Activated T-helper 1 cell treated with Interleukin-2 at 50 U/mL for 16 hours (primary cell): ENCODE data around the gene SPINDOC.
"Not testable (repeated sequence)": the region's sequence is repeated elsewhere in the genome, so short reads cannot be mapped to it uniquely, and the experiment has no call there.

Source experiments
- DNase-seq: peaks from one replicate; pipeline ENCODE4 v3.0.0-alpha.2; 2020; ENCODE audit warnings: low read depth

SPINDOC gene

DNA sequence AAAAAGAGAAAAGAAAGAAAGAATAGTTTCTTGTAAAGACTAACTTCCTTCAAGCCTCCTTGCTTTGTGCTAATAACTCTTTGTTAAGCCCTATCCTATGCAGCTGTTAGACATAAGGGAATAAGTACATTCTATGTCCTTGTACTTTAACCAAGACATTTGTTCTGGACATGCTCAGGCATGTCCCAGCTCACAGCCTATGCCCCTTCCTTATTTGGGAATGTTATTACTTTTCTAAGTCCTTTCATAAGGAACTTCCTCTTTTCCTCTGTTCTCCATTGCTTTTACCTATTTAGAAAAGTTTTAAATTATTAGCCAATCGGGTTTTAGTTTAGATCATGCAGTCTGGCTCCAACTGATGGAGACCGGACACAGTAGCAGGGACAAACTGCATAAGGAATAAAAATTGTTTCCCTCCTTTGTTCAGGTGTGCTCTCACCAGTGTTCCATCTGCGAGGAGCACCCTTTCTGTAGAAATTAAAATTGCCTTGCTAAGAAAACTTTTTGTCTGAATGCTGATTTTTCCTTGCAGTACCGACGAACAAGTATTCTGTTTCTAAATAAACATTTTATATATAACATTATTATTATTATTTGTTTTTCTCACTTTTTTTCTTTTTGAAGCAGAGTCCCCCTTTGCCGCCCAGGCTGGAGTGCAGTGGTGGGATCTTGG, 21.6 kb upstream of the SPINDOC start:
- no peak for DNase-seq

DNA sequence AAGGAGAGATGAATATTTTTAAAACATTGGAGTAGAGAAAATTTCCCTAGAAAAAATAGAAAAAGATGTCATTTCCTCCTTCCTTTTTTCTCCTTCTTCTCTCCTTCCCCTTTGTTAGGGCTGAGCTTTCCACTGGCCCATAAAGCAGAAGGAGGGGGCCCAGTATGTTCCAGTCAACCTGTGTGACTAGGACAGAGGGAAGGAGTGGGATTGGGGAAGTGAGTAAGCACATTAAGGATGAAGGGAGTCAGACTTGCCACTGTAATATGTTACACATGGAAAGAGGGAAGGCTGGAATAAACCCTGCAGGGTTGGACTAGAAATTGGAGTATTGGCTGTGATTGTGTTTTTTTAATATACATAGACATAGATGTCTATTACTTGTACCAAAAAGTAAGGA, 20.1 kb upstream of the SPINDOC start:
- no peak for DNase-seq

DNA sequence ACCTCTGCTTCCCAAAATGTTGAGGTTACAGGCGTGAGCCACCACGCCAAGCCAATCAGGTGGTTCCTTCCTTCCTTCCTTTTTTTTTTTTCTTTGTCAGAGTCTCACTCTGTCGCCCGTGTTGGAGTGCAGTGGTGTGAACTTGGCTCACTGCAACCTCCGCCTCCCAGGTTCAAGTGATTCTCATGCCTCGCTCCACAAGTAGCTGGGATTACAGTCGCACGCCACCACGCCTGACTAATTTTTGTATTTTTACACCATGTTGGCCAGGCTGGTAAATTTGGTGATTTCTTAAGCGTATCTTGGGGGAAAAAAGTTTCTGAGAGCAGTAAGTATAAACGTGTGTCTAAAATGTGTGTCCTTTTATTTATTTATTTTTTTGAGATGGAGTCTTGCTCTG, 18.2 kb upstream of the SPINDOC start:
- DNase-seq, result no peak

DNA sequence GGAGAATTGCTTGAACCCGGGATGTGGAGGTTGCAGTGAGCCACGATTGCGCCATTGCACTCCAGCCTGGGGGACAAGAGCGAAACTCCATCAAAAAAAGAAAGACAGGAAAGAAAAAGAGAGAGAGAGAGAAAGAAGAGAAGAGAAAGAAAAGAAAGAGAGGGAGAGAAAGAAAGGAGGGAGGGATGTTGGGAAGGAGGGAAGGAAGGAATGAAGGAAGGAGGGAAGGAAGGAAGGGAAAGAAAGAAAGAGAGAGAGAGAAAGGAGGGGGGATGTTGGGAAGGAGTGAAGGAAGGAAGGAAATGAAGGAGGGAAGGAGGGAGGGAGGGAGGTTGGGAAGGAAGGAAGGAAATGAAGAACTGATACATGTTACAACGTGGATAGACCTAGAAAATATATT, 12.3 kb upstream of the SPINDOC start:
- DNase-seq, result no peak

DNA sequence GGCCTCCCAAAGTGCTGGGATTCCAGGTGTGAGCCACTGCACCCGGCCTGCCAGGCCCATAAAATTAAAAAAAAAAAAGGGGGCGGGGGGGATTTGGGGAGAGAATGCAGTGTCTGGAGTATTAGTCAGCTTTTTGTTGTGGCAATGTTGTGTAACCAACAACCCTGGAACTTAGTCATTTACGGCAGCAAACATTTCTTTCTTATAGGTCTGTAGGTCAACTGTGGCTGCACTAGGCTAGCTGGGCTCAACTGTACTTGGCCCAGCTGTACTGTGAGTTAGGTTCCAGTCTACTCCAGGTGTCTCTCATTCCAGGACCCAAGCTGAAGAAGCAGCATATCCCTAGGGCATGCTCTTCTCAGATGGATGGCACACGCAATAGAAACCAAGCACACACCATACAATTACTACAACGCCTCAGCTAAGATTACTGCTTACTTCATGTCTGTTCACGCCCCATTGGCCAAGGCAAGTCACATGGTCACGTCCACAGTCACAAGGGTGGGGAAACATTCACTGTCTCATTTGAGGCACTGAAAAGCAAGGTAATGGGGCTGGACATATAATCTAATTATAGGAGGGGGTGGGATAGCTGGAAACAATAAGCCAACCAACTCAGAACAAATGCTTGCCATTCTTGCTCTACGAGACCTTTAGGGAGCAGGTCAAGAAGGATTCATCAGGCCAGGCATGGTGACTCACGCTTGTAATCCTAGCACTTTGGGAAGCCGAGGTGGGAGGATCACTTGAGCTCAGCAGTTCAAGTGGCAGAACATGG, 10.4 kb upstream of the SPINDOC start:
- no peak for DNase-seq

DNA sequence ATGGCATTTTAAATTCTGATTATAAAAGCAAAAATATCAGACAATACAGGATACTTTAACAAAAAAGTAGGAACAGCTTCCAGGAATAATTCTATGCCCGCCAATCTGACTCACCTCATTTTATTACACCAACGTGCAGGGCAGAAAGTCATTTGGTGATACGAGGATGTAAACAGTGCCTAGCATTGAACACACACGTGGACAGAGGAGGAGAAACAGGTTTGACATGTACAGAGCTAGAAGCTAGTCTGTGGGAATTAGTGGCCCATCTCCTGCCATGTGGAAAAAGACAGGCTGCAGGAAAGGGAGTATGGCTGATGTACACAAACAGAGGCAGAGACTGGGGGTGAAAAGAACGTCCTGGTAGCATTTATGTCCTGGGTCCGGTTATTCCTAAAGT, 9.0 kb upstream of the SPINDOC start:
- DNase-seq, result no peak

DNA sequence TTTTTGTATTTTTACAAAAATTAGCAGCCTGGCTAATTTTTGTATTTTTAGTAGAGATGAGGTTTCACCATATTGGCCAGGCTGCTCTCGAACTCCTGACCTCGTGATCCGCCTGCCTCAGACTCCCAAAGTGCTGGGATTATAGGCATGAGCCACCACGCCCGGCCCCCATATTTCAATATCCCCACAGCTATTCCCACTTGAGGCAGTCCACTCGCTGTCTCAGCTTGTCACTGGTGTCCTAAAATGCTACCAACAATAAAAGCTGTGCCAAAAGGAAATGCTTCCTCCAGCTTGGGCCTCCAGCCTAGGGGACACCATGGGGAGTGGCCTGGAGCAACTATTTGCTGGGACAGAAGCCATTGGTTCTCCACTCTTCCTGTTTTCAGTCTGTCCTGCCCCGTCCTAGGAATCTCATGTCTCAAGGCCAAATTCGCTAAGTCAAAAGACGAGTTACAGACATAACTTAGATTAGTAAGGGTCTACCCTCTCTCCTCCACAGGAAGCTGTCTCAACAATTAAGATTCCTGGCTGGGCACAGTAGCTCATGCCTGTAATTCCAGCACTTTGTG, 7.3 kb upstream of the SPINDOC start:
- no peak for DNase-seq

DNA sequence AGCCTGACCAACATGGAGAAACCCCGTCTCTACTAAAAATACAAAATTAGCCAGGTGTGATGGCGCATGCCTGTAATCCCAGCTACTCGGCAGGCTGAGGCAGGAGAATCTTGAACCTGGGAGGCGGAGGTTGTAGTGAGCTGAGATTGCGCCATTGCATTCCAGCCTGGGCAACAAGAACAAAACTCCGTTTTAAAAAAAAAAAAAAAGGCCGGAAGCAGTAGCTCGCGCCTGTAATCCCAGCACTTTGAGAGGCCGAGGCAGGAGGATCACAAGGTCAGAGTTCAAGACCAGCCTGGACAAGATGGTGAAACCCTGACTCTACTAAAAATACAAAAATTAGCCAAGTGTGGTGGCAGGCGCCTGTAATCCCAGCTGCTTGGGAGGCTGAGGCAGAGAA, 2.9 kb upstream of the SPINDOC start:
- not testable (repeated sequence) for DNase-seq

DNA sequence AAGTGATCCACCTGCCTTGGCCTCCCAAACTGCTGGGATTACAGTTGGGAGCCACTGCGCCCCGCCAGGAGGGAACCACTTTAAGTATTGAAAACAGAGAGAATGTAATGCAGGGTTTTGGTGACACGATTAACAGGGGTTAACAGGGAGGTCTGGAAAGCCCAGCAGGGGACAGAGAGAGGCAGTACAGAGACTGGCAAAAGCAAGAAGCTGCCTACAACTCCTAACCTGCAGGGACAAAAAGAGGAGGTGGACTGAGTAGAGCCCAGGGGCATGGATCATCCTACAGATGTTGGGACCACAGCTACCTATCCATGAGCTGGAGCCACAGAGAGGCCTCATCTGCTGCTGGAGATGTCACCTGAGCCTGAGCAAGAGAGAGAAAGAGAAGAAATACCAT, 1.7 kb upstream of the SPINDOC start:
- DNase-seq, result no peak

DNA sequence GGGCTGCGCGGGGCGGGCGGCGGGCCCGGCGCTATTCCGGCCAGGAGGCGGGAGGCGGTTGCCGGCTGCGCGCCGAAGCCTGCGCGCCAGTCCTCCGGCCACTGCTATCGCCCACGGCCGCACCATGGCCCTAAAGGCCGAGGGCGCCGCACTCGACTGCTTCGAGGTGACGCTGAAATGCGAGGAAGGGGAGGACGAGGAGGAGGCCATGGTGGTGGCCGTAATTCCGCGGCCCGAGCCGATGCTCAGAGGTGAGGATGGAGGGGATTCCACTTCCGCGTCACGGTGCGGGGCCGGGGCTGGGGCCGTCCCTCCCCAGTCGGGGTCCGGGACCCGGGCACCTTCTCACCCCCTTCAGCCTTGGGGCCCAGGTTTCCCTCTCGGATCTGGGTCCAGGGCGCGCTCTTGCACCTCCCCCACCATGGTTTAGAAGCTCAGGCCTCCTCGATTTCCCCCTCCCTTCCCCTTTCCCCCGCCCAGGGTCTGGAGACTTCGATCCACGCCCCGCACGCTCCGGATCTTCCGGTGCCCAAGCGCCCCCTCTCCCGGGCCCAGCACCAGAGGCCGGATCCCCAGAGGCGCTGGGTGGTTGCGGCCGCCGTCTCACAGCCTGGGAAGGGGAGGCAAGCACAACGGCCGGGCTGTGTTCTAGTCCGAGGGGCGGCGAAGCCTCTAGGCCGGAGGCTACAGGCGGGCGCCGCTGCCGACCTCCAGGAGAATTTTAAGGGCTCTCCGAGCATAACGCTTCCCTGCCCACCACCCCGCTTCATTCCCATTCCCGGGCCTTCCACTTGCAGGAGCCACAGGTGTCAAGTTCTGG, 517 bp downstream of the SPINDOC start:
- no peak for DNase-seq

DNA sequence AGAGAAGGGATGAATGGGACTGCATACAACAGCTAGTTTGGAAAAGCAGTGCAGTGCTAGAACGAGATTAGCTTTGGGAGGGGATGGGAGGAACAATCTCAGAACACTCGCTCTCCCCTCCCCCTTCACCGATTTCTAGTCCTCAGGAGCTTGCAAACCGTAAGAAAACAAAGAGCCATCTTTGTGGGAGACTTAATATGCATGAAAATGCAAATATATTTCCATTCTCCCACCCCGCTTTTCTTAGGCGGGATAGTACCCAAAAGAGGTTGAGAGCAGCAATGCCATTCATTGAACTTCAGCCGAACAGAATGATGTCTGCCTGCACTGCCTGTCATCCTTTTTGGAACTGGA, 1.1 kb downstream of the SPINDOC start:
- DNase-seq, result no peak

DNA sequence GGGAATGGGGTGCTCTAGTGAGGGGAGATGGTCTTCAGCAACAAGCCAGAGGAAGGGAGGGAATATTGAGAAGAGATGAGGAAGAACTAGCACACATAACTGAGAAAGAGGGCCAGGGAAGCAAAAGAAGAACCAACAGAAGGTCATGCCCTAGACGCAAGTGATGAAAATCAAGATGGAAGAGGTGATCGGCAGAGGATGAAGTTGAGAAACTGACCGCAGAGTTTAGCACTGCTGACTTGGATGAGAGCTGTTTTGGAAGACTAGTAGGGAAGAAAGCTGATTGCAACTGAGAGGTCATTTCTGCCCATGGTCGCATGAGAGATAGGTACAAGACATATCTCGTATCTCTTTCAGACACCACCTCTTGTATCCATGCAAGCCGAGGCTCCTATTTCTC, 2.9 kb downstream of the SPINDOC start:
- DNase-seq, result no peak

DNA sequence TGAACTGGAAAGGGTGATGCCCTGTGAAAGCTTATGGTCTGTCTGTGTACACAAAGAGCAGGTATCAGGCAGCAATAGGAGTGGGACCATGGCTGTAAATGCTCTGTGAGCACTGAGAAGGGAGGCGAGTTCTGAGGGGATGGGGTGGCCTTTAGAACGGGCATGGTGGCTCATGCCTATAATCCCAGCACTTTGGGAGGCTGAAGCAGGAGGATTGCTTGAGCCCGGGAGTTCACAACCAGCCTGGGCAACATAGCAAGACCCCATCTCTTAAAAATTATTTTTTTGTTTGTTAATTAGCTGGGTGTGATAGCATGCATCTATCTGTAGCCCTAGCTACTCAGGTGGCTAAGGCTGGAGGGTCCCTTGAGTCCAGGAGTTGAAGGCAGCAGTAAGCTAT, 3.5 kb downstream of the SPINDOC start:
- DNase-seq, result no peak

DNA sequence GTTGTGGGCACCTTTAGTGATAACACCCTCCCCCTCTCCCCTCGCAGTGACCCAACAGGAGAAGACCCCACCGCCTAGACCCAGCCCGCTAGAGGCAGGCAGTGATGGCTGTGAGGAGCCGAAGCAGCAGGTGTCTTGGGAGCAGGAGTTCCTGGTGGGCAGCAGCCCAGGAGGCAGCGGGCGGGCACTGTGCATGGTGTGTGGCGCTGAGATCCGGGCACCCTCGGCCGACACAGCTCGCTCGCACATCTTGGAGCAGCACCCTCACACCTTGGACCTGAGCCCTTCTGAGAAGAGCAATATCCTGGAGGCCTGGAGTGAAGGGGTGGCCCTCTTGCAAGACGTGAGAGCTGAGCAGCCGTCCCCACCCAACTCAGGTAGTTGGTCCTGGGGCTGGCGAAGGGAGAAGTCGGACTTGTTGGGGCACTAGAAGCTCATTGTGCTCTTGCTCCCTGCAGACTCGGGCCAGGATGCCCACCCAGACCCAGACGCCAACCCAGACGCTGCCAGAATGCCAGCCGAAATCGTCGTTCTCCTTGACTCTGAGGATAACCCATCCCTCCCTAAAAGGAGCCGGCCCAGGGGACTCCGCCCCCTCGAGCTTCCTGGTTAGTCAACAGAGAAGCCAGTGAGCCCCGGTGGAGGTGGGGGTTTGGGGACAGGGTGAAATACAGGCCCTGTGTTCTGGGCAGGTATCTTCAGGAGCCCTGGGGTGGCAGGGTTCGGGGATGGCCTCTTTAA, 4.7 kb downstream of the SPINDOC start:
- no peak for DNase-seq

DNA sequence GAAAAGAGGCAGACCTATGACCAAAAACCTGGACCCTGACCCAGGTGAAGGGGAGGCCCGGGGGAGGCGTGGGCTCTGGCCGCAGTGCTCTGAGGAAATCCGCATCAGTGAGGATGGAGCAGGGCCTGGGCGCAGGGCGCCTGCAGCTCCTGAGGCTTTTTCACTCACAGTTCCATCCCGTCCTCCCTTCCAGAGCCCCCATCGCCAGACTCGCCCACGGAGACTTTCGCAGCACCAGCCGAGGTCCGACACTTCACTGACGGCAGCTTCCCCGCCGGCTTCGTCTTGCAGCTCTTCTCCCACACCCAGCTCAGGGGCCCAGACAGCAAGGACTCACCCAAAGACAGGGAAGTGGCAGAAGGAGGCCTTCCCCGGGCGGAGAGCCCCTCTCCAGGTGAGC, 5.4 kb downstream of the SPINDOC start:
- DNase-seq, result no peak

DNA sequence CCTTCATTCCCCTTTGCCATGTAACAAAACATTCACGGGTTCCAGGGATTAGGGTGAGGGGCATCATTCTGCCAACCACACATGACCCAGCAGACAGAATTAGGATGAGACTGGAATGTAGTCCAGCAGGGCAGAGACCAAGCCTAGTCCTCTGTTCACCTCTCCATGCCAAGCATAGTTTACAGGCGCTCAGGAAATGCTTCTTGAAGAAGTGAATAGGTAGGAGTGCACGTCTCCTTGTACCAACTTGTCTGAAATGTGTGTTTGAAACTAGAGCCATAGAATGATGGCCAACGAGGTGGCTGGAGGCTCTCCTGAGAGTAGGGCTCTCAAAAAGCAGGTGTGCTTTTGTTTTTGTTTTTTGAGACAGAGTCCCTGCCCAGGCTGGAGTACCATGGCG, 8.2 kb downstream of the SPINDOC start:
- no peak for DNase-seq

DNA sequence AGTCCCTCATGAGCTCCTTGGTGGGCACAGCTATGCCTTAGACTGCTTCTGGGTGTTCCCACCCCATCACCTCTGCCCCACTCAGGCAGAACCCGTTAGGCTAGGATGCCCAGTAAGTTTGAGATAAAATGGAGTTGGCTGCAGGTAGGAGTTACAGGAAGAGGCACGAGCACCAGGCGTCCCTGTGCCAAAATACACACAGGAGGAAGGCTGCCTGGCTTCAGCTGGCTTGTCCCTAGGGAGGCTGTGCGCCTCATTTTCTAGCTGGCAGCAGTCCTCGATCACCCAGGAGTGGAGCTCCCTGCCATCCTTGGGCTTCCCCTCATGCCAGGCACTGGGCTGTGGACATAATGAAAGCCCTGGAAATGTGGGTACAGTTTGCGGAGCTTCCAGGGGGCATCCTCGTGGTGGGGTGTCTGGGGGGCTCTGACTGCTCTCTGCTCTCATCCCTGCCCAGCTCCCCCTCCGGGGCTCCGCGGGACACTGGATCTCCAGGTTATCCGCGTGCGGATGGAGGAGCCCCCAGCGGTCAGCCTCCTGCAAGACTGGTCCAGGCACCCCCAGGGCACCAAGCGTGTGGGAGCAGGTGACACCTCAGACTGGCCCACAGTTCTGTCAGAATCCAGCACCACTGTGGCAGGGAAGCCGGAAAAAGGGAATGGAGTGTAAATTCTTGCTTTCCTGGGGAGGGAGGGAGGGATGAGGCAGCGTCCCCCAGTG, 13.4 kb downstream of the SPINDOC start:
- DNase-seq, result no peak

DNA sequence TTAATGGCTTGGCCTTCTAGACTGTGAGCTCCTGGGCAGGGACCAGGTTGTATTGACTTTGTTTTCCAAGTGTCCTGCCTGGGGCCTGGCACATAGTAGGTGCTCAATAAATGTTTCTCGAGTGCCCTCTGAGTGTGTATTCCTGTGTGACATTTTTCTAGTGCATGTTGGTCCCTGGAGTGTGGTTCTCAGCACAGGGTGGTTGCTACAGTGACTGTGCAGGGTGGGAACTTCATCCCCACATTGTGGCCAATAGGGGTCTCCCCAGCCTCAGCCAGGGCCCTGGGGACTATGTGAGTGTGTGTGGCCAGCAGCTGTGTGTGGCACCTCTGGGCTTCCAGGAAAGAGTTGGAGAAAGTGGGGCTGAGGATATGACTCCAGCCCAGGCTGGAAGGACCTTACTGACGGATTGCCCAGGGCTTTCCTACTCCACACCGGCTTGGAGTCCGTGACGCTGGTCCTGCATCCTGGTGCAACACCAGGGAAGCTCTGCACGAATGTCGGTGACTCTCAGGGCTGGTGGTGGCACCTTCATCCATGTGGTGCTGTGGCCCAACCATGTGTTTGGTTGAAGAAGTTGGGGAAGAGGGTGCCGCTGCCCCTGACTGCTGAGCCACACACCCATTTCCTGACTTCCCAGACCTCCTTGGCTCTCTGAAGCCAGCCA, 16.7 kb downstream of the SPINDOC start:
- DNase-seq, result no peak

DNA sequence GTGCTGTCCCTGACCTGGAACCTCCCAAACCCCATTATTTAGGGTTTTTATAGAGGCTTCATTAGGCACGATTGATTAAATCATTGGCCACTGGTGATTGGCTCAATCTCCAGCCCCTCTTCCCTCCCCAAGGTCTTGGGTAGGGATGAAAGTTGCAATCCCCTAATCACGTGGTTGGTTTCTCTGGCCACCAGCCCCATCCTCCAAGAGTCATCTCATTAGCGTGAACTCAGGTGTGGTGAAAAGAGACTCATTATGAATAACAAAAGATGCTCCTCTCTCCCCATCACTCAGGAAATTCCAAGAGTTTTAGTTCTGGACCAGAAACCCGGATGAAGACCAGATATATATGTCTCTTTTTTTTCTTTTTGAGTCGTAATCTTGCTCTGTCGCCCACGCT, 18.1 kb downstream of the SPINDOC start:
- DNase-seq, result no peak

DNA sequence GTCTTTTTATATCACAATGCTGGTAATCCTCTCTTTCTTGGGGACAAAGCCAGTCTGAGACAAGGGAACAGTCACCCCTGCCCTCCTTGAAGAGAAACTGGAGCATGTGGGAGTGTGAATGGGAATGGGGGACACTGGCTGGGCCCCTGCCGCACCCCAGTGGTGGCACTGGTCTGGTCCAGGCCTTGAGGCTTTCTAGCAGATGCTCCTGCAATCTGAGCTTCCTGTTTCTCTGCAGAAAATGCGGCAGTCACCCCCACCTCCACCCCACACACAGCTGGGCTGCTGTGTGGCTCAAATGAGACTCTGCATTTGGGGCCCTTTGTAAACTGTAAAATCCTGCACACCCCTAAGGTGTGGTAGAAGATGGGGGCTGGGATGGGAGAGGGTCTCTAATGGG, 19.1 kb downstream of the SPINDOC start:
- no peak for DNase-seq

DNA sequence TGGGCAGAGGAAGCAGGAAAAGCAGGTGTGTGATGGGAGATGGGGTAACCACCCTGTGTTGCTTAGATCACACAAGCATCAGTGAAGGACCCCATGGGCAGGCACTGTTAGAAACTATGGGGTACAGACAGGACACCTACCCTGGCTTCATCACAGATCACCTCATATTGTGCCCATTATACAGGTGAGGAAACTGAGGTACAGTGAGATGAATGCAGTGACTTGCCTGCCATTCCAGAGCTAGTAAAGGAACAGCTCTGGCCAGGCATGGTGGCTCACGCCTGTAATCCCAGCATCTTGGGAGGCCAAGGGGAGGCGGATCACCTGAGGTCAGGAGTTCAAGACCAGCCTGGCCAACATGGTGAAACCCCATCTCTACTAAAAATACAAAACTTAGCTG, 19.8 kb downstream of the SPINDOC start:
- no peak for DNase-seq
